PC-9 (cell line): ENCODE data around the gene TVP23A. TPM values are rescaled to one million over a fixed set of nuclear protein-coding genes. Genes with fewer than 3 reads are reported as not detected.

Experiments
- BruUV-seq: library from RNA; stranded (reverse); fragments of 400-500 nt; replicated peaks from 2 replicates; lab custom pipeline; 2021; lab: Mats Ljungman, UMichigan
- CTCF ChIA-PET: fragments of 300-600 bp; sonication (Branson Sonifier 250); formaldehyde crosslinking; loops from one replicate; lab custom pipeline; 2022; ENCODE audit warnings: antibody characterized with exemption; lab: Charles Lee
- POLR2A ChIA-PET: fragments of 300-600 bp; sonication (Branson Sonifier 250); formaldehyde crosslinking; loops from one replicate; lab custom pipeline; 2022; ENCODE audit warnings: antibody characterized with exemption; ENCODE audit not compliant: unreplicated experiment; lab: Charles Lee
- DNase-seq, 2 experiments: peaks; one replicate each; pipeline versions ENCODE4 v3.0.0 to v3.0.0-alpha.2; 2015 to 2022; ENCODE audit warnings: mixed read lengths in 1 of 2
- H2AFZ ChIP-seq: fragments of 200-600 bp; sonication (generic); 2 replicates; pipeline ENCODE4 v1.8.1; 2017; ENCODE audit warnings: antibody characterized with exemption
- H3F3A ChIP-seq: fragments of 200-600 bp; sonication (generic); 2 replicates; pipeline ENCODE4 v1.8.1; 2017; ENCODE audit warnings: antibody characterized with exemption, mild to moderate bottlenecking, low read depth; ENCODE audit not compliant: insufficient read depth
- H3K27ac ChIP-seq: fragments of 200-600 bp; sonication (generic); 2 replicates; pipeline ENCODE4 v1.6.1; 2016; ENCODE audit warnings: mixed run types
- H3K27me3 ChIP-seq: fragments of 200-600 bp; sonication (generic); 2 replicates; pipeline ENCODE4 v1.6.1; 2016; ENCODE audit warnings: low read depth, mixed run types; ENCODE audit not compliant: insufficient read depth
- H3K36me3 ChIP-seq: fragments of 200-600 bp; sonication (generic); 2 replicates; pipeline ENCODE4 v1.6.1; 2016; ENCODE audit warnings: low read depth, mixed run types
- H3K4me1 ChIP-seq: fragments of 200-600 bp; sonication (generic); replicated peaks from 2 replicates; pipeline ENCODE4 v1.6.1; 2016; ENCODE audit warnings: mixed run types; ENCODE audit not compliant: insufficient read depth
- H3K4me2 ChIP-seq: fragments of 200-600 bp; sonication (generic); 2 replicates; pipeline ENCODE4 v1.6.1; 2017; ENCODE audit warnings: mixed run types
- H3K4me3 ChIP-seq: fragments of 200-600 bp; sonication (generic); 2 replicates; pipeline ENCODE4 v1.6.1; 2016; ENCODE audit warnings: mixed run types
- H3K79me2 ChIP-seq: fragments of 200-600 bp; sonication (generic); 2 replicates; pipeline ENCODE4 v1.6.1; 2017; ENCODE audit warnings: low read depth, mixed run types
- H3K9me2 ChIP-seq: fragments of 200-600 bp; sonication (generic); 2 replicates; pipeline ENCODE4 v1.8.1; 2017; ENCODE audit warnings: mild to moderate bottlenecking; ENCODE audit not compliant: insufficient read depth
- H3K9me3 ChIP-seq: fragments of 200-600 bp; sonication (generic); 2 replicates; pipeline ENCODE4 v1.8.1; 2016; ENCODE audit warnings: low read depth; ENCODE audit not compliant: insufficient read depth
- H4K20me1 ChIP-seq: fragments of 200-600 bp; sonication (generic); 2 replicates; pipeline ENCODE4 v1.8.1; 2017; ENCODE audit not compliant: insufficient read depth
- EZH2 ChIP-seq: fragments of 200-600 bp; sonication (generic); IDR thresholded peaks from 2 replicates; pipeline ENCODE4 v1.8.0; 2017; ENCODE audit warnings: antibody characterized with exemption, low read depth
- intact Hi-C: fragments of 100-400 bp; cut with micrococcal nuclease; formaldehyde crosslinking; loops from one replicate; pipeline ENCODE4 v1.10.0; 2022; ENCODE audit not compliant: unreplicated experiment
- total RNA-seq: library from RNA; stranded (reverse); gene quantifications from 2 replicates; pipeline ENCODE4 v1.2.3, GENCODE V29; 2021
- TF ChIP-seq, protein P1 (sequence below): fragments of 200-600 bp; sonication (generic); conservative IDR thresholded peaks from 2 replicates; pipeline ENCODE4 v1.6.1; 2017; ENCODE audit warnings: mixed run types, antibody characterized with exemption, mild to moderate bottlenecking, moderate library complexity

The TVP23A gene
- total RNA-seq, 1 experiment from 2014 or later: not detected

- POLR2A ChIA-PET: interaction anchor here (0.6 kb wide), 1 partner anchor 27 kb away, joined by 3 read pairs; the partner anchor contains the start of gene NUBP1
Measured at GRCh38 chr16:10770907-10771306, 47.7 kb downstream of the TVP23A start.

GRCh38 chr16:10769381-10769780 lies 49.2 kb downstream of the TVP23A start:
- Histone ChIP-seq H3K27ac (no peak overlapping the region), H3K9me2 (no peaks in the 10 kb centered on the region), H3K36me3 (no peaks in the 10 kb centered on the region), H3K4me3 (no peak overlapping the region), H3F3A (no peaks in the 10 kb centered on the region), H3K4me1 (no peaks in the 10 kb centered on the region), H3K9me3 (no peaks in the 10 kb centered on the region), H3K4me2 (no peak overlapping the region), H3K79me2 (no peaks in the 10 kb centered on the region), H2AFZ (no peak overlapping the region), H3K27me3 (no peaks in the 10 kb centered on the region), H4K20me1 (no peaks in the 10 kb centered on the region)
- no TSS peak for BruUV-seq
- TF ChIP-seq EZH2: no peak
- TF ChIP-seq, protein P1, sequence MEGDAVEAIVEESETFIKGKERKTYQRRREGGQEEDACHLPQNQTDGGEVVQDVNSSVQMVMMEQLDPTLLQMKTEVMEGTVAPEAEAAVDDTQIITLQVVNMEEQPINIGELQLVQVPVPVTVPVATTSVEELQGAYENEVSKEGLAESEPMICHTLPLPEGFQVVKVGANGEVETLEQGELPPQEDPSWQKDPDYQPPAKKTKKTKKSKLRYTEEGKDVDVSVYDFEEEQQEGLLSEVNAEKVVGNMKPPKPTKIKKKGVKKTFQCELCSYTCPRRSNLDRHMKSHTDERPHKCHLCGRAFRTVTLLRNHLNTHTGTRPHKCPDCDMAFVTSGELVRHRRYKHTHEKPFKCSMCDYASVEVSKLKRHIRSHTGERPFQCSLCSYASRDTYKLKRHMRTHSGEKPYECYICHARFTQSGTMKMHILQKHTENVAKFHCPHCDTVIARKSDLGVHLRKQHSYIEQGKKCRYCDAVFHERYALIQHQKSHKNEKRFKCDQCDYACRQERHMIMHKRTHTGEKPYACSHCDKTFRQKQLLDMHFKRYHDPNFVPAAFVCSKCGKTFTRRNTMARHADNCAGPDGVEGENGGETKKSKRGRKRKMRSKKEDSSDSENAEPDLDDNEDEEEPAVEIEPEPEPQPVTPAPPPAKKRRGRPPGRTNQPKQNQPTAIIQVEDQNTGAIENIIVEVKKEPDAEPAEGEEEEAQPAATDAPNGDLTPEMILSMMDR: no peak
- intact Hi-C loops: no loop called here
- DNase-seq: no peak
- ChIA-PET POLR2A (no interaction called here), CTCF (no interaction called here)

More at GRCh38 chr16:10770907-10771306, 47.7 kb downstream of the TVP23A start:
- Histone ChIP-seq H3K27me3 (no peaks in the 10 kb centered on the region), H2AFZ (no peak overlapping the region), H3K79me2 (no peaks in the 10 kb centered on the region), H3K9me3 (no peaks in the 10 kb centered on the region), H3K4me2 (no peak overlapping the region), H3K4me1 (no peaks in the 10 kb centered on the region), H3K9me2 (no peaks in the 10 kb centered on the region), H3K4me3 (no peak overlapping the region), H3K27ac (no peak overlapping the region), H4K20me1 (no peaks in the 10 kb centered on the region), H3K36me3 (no peaks in the 10 kb centered on the region), H3F3A (no peaks in the 10 kb centered on the region)
- CTCF ChIA-PET: no interaction called here
- BruUV-seq: no TSS peak
- no peak for DNase-seq
- intact Hi-C loops: no loop called here
- TF ChIP-seq, protein P1: no peak
- TF ChIP-seq EZH2: no peak

DNA sequence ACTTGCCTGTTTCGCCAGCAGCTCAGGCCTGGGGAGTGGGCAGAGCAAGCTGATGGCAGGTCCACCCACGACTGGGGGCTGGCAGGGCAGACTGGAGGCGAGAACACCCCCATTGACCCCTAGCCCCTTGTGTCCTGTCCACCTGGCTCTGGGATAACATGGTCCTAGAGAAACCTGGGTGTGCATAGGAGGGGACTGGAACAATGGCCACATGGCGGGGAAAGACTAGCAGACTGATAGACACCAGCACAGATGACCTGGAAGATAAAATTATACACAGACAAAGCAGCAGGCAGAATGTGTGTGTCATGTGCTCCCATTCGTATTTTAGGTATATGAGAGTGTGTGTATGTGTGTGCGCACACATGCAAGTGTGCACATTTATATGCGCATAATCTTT lies 51.5 kb downstream of the TVP23A start:
- ChIA-PET POLR2A (no interaction called here), CTCF (interaction anchor here (0.7 kb wide), 1 partner anchor 106 kb away, joined by 4 read pairs; no protein-coding TSS in a partner anchor)
- H3K9me2 ChIP-seq: no peaks in the 10 kb centered on the region
- H3K27ac ChIP-seq: no peak overlapping the region
- BruUV-seq: no TSS peak
- no peak for DNase-seq
- no peak overlapping the region for H2AFZ ChIP-seq
- no peaks in the 10 kb centered on the region for H4K20me1 ChIP-seq
- H3K27me3 ChIP-seq: no peaks in the 10 kb centered on the region
- intact Hi-C loops: no loop called here
- H3F3A ChIP-seq: no peaks in the 10 kb centered on the region
- no peaks in the 10 kb centered on the region for H3K9me3 ChIP-seq
- H3K4me1 ChIP-seq: no peaks in the 10 kb centered on the region
- H3K4me2 ChIP-seq: no peak overlapping the region
- H3K4me3 ChIP-seq: no peak overlapping the region
- H3K36me3 ChIP-seq: no peaks in the 10 kb centered on the region
- no peaks in the 10 kb centered on the region for H3K79me2 ChIP-seq
- no peak for TF ChIP-seq EZH2
- TF ChIP-seq, protein P1: no peak
